ENCODE data around the gene PITPNB. TPM values are rescaled to one million over a fixed set of nuclear protein-coding genes. Genes with fewer than 3 reads are reported as not detected.

Gene PITPNB
- total RNA-seq, 2 donors from 2014 or later: 59.6 to 68.2 TPM

DNA sequence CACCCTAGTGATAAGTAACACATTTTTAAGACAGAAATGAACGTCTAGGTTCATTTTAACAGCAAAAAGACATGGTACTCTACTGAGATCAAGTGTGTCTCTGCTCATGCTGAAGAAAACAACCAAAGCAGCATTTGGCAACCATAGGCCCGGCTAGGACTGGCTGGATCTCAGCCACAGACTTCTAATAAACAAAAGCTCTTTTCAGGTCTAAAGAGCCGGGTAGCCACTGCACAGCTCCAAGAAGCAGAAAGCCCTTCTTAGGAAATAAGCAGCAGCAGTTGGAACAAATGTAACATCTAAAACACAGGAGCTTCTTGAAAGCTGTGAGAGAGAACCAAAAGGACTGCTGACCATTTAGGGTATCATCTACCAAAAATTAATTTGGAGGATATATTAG lies 37.6 kb downstream of the PITPNB start:
- Histone ChIP-seq H3K4me3 (ENCODE audit: low read length) (no peak overlapping the region), H3K36me3 (ENCODE audit: control insufficient read depth, insufficient read depth, low read length) (peaks cover 38% of the 10 kb centered on the region), H3K9me3 (ENCODE audit: control insufficient read depth, low read length) (no peaks in the 10 kb centered on the region), H3K27ac (ENCODE audit: low read depth, low read length) (no peak overlapping the region), H3K9ac (ENCODE audit: extremely low read depth, low read length, poor library complexity, severe bottlenecking) (no peak overlapping the region), H3K4me1 (ENCODE audit: control insufficient read depth, insufficient read depth, low read length) (peaks cover 15% of the 10 kb centered on the region), H3K27me3 (ENCODE audit: control insufficient read depth, insufficient read depth, low read length, poor library complexity, severe bottlenecking) (no peaks in the 10 kb centered on the region)
- H3K27ac Mint-ChIP-seq: no peak overlapping the region
- no peaks in the 10 kb centered on the region for H3K9me3 Mint-ChIP-seq
- H3K4me3 Mint-ChIP-seq: no peak overlapping the region
- 79 to 82% methylated on average over 3 of the region's 3 CpGs for WGBS, 2 experiments (ENCODE audit: insufficient coverage in 1 of 2, insufficient read length in 1 of 2)
- DNase-seq: no peak
- no peaks in the 10 kb centered on the region for H3K27me3 Mint-ChIP-seq (ENCODE audit: insufficient read depth)
- peaks cover 16% of the 10 kb centered on the region for H3K36me3 Mint-ChIP-seq (ENCODE audit: low read depth)
- peaks cover 55% of the 10 kb centered on the region for H3K4me1 Mint-ChIP-seq
- TF ChIP-seq, protein P1, sequence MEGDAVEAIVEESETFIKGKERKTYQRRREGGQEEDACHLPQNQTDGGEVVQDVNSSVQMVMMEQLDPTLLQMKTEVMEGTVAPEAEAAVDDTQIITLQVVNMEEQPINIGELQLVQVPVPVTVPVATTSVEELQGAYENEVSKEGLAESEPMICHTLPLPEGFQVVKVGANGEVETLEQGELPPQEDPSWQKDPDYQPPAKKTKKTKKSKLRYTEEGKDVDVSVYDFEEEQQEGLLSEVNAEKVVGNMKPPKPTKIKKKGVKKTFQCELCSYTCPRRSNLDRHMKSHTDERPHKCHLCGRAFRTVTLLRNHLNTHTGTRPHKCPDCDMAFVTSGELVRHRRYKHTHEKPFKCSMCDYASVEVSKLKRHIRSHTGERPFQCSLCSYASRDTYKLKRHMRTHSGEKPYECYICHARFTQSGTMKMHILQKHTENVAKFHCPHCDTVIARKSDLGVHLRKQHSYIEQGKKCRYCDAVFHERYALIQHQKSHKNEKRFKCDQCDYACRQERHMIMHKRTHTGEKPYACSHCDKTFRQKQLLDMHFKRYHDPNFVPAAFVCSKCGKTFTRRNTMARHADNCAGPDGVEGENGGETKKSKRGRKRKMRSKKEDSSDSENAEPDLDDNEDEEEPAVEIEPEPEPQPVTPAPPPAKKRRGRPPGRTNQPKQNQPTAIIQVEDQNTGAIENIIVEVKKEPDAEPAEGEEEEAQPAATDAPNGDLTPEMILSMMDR (conservative IDR thresholded peaks at IDR 0.05): no peak

DNA sequence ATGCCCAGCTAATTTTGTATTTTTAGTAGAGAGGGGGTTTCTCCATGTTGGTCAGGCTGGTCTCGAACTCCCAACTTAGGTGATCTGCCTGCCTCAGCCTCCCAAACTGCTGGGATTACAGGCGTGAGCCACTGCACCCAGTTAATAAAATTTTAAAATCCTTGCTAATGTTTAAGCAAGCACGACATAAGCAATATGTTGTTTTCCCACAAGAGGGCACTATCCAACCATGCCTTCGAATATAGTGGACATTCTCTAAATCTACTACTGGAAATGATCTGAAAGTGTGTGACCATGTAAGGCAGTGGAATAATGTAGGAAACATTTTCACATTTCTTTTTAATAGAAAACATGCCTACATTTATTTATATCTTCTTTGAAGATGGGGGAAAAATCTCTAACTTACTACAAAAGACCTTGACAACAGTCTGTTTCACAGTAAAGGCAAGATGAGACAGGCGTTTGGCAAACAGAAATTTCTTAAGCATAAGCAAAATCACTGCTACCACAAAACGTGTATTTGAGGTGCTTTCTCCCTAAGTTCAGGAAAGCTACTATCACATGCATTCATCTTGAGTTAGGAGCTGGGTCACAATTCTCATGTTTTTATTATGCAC lies 38.2 kb downstream of the PITPNB start:
- peaks cover 35% of the 10 kb centered on the region for H3K36me3 ChIP-seq (ENCODE audit: control insufficient read depth, insufficient read depth, low read length)
- H3K27ac ChIP-seq (ENCODE audit: low read depth, low read length): no peak overlapping the region
- H3K9me3 ChIP-seq (ENCODE audit: control insufficient read depth, low read length): no peaks in the 10 kb centered on the region
- H3K27me3 ChIP-seq (ENCODE audit: control insufficient read depth, insufficient read depth, low read length, poor library complexity, severe bottlenecking): no peaks in the 10 kb centered on the region
- WGBS, 2 experiments (ENCODE audit: insufficient coverage in 1 of 2, insufficient read length in 1 of 2): 41 to 75% methylated on average over 2 to 6 of the region's 6 CpGs
- Mint-ChIP-seq H3K4me3 (no peak overlapping the region), H3K27me3 (ENCODE audit: insufficient read depth) (no peaks in the 10 kb centered on the region), H3K27ac (peak overlapping the region; percentile 60), H3K36me3 (ENCODE audit: low read depth) (peaks cover 12% of the 10 kb centered on the region), H3K9me3 (no peaks in the 10 kb centered on the region), H3K4me1 (peaks cover 56% of the 10 kb centered on the region)
- DNase-seq: no peak
- no peak overlapping the region for H3K9ac ChIP-seq (ENCODE audit: extremely low read depth, low read length, poor library complexity, severe bottlenecking)
- H3K4me1 ChIP-seq (ENCODE audit: control insufficient read depth, insufficient read depth, low read length): peaks cover 15% of the 10 kb centered on the region
- TF ChIP-seq, protein P1 (conservative IDR thresholded peaks at IDR 0.05): peak; percentile 86
- no peak overlapping the region for H3K4me3 ChIP-seq (ENCODE audit: low read length)

DNA sequence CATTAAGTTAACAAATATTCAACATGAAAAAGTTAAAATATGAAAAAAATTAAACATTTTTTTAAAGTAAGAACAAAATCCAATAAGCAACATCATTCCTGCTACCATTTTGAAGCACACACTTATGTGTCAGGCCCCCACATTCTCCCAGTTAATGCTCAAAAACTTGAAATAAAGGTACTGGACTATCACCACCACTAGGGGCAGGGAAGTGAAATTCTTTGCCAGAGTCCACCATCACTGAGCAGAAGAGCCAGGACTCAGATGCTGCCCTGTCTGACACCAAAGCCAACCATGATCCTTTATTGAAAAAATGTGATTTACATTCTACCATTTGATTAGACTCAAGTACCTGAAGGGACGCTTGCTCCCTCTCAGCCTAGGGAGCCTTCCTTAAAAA lies 39.1 kb downstream of the PITPNB start:
- Mint-ChIP-seq H3K27ac (peak overlapping the region; percentile 60), H3K36me3 (ENCODE audit: low read depth) (peaks cover 10% of the 10 kb centered on the region), H3K4me1 (peaks cover 62% of the 10 kb centered on the region), H3K4me3 (no peak overlapping the region), H3K27me3 (ENCODE audit: insufficient read depth) (no peaks in the 10 kb centered on the region), H3K9me3 (no peaks in the 10 kb centered on the region)
- Histone ChIP-seq H3K27ac (ENCODE audit: low read depth, low read length) (no peak overlapping the region), H3K36me3 (ENCODE audit: control insufficient read depth, insufficient read depth, low read length) (peaks cover 26% of the 10 kb centered on the region), H3K27me3 (ENCODE audit: control insufficient read depth, insufficient read depth, low read length, poor library complexity, severe bottlenecking) (no peaks in the 10 kb centered on the region), H3K9me3 (ENCODE audit: control insufficient read depth, low read length) (no peaks in the 10 kb centered on the region), H3K4me1 (ENCODE audit: control insufficient read depth, insufficient read depth, low read length) (peaks cover 15% of the 10 kb centered on the region), H3K4me3 (ENCODE audit: low read length) (no peak overlapping the region), H3K9ac (ENCODE audit: extremely low read depth, low read length, poor library complexity, severe bottlenecking) (no peak overlapping the region)
- TF ChIP-seq, protein P1 (conservative IDR thresholded peaks at IDR 0.05): peak; percentile 86
- WGBS, 2 experiments (ENCODE audit: insufficient coverage in 1 of 2, insufficient read length in 1 of 2): 84 to 86% methylated on average over 1 of the region's 1 CpG
- peak; percentile 69 for DNase-seq
